ENCODE measurements around the gene CPNE7.

- TF ChIP-seq ZNF274 (IDR thresholded peaks at IDR 0.05; ENCODE audit: borderline replicate concordance, low read depth, low read length) (peak; percentile 30; the same call in 1 of the 2 replicates), SIN3A (IDR thresholded peaks at IDR 0.05; ENCODE audit: borderline replicate concordance in 2 of 2, control insufficient read depth in 1 of 2, low read depth in 2 of 2, low read length in 2 of 2) (0 out of 4 replicates have a peak, but pooled peaks have one; percentile 4 to 18), TARDBP (IDR thresholded peaks at IDR 0.05) (no peak), HDAC3 (IDR thresholded peaks at IDR 0.05; ENCODE audit: borderline replicate concordance, partially characterized antibody) (no peak), POLR2AphosphoS5 (IDR thresholded peaks at IDR 0.05; ENCODE audit: control insufficient read depth, insufficient read depth, low read depth, low read length) (peak; percentile 98), ZNF184 (CRISPR knock-in tag; IDR thresholded peaks at IDR 0.05) (no peak), ZNF407 (IDR thresholded peaks at IDR 0.05; ENCODE audit: low read depth) (no peak; the same call in 1 of the 2 replicates), IRF1 (CRISPR knock-in tag; IDR thresholded peaks at IDR 0.05; ENCODE audit: borderline replicate concordance) (peak; percentile 9; the same call in 1 of the 2 replicates)
These were observed 15.0 kb upstream of the CPNE7 start, which contains the start of gene RPL13 for GRCh38 chr16:89560378-89561141.

Data from K562 (cell line).